GM12878 (cell line): ENCODE measurements around the gene UNC13A. TPM values are rescaled to one million over a fixed set of nuclear protein-coding genes. Genes with fewer than 3 reads are reported as not detected.

Experiments used
- ATAC-seq: fragments of 200-7000 bp; cut with Tn5 transposase; 3 replicates; pipeline ENCODE4 v1.9.1; 2020; ENCODE audit warnings: mild to moderate bottlenecking, moderate library complexity
- BruUV-seq: library from RNA; stranded (reverse); fragments of 400-500 nt; replicated peaks from 2 replicates; lab custom pipeline; 2021; lab: Mats Ljungman, UMichigan
- CTCF ChIA-PET: fragments of 300-600 bp; sonication (Branson Sonifier 250); formaldehyde crosslinking; extraction: SDS; loops from one replicate; lab custom pipeline; 2021; ENCODE audit warnings: inconsistent platforms; lab: Yijun Ruan, JAX
- POLR2A ChIA-PET: fragments of 350-600 bp; formaldehyde crosslinking; extraction: SDS; loops from one replicate; lab custom pipeline; 2021; ENCODE audit warnings: inconsistent platforms; lab: Charles Lee
- RAD21 ChIA-PET: fragments of 300-600 bp; sonication (Branson Sonifier 250); formaldehyde crosslinking; loops from one replicate; lab custom pipeline; 2023; ENCODE audit warnings: antibody characterized with exemption; ENCODE audit not compliant: unreplicated experiment; lab: Charles Lee
- SMC1A ChIA-PET: fragments of 300-600 bp; sonication (Branson Sonifier 250); formaldehyde crosslinking; loops from one replicate; lab custom pipeline; 2023; ENCODE audit not compliant: unreplicated experiment, uncharacterized antibody; lab: Charles Lee
- DNase-seq: peaks from one replicate; pipeline ENCODE4 v3.0.0-alpha.2; 2011; ENCODE audit warnings: low read depth, low spot score
- FAIRE-seq: peaks from 3 replicates; lab custom pipeline; 2011; peaks lifted over from hg19 to GRCh38; lab: Jason Lieb, UNC
- H2AFZ ChIP-seq: 2 replicates; pipeline ENCODE4 v1.6.0; 2011; ENCODE audit warnings: low read depth, low read length, control low read depth; ENCODE audit not compliant: control insufficient read depth
- H3K27ac ChIP-seq: 2 replicates; pipeline ENCODE4 v1.5.1; 2011; ENCODE audit warnings: control low read depth; ENCODE audit not compliant: control insufficient read depth, insufficient read depth
- H3K27me3 ChIP-seq, 2 experiments: replicated peaks in 1 of 2; 2 replicates each; pipeline versions ENCODE4 v1.6.0 to v1.6.1; 2011; ENCODE audit warnings: low read length in 1 of 2; ENCODE audit not compliant: control insufficient read depth in 2 of 2, insufficient read depth in 2 of 2
- H3K36me3 ChIP-seq, 2 experiments: 2 replicates each; pipeline ENCODE4 v1.5.1; 2011; ENCODE audit warnings: low read length in 1 of 2; ENCODE audit not compliant: control insufficient read depth in 2 of 2, insufficient read depth in 2 of 2
- H3K4me1 ChIP-seq: 2 replicates; pipeline ENCODE4 v1.6.1; 2011; ENCODE audit warnings: mild to moderate bottlenecking, low read length, moderate library complexity, mixed read lengths; ENCODE audit not compliant: control insufficient read depth, insufficient read depth
- H3K4me2 ChIP-seq: 2 replicates; pipeline ENCODE4 v1.6.0; 2011; ENCODE audit warnings: control low read depth; ENCODE audit not compliant: control insufficient read depth, insufficient read depth
- H3K4me3 ChIP-seq: fragments of 200-600 bp; sonication (generic); 2 replicates; pipeline ENCODE4 v1.5.1; 2016
- H3K79me2 ChIP-seq: 2 replicates; pipeline ENCODE4 v1.6.0; 2011; ENCODE audit warnings: low read length; ENCODE audit not compliant: control insufficient read depth, insufficient read depth
- H3K9ac ChIP-seq: 2 replicates; pipeline ENCODE4 v1.8.0; 2011; ENCODE audit warnings: low read length, control low read depth, mixed read lengths; ENCODE audit not compliant: control insufficient read depth, insufficient read depth
- H3K9me3 ChIP-seq: replicated peaks from 3 replicates; pipeline ENCODE4 v1.5.1; 2011; ENCODE audit warnings: mild to moderate bottlenecking, low read length; ENCODE audit not compliant: control insufficient read depth, insufficient read depth
- H4K20me1 ChIP-seq: 2 replicates; pipeline ENCODE4 v1.6.0; 2011; ENCODE audit not compliant: control insufficient read depth, insufficient read depth
- FOXM1 ChIP-seq: IDR thresholded peaks from 2 replicates; pipeline ENCODE4 v1.6.1; 2012; ENCODE audit warnings: low read depth, mild to moderate bottlenecking, inconsistent platforms, low read length, moderate library complexity
- IRF4 ChIP-seq: IDR thresholded peaks from 2 replicates; pipeline ENCODE4 v1.6.1; 2011; ENCODE audit warnings: low read depth, low read length
- PAX5 ChIP-seq: IDR thresholded peaks from 2 replicates; pipeline ENCODE4 v1.6.1; 2011; ENCODE audit warnings: low read depth, low read length, borderline replicate concordance
- POLR2AphosphoS5 ChIP-seq: IDR thresholded peaks from 2 replicates; pipeline ENCODE4 v1.6.1; 2011; ENCODE audit warnings: mild to moderate bottlenecking, low read length, inconsistent platforms
- RCOR1 ChIP-seq: conservative IDR thresholded peaks from 2 replicates; pipeline ENCODE4 v1.6.1; 2012; ENCODE audit warnings: low read depth, low read length, improper control_type of control experiment
- SIX5 ChIP-seq: IDR thresholded peaks from 2 replicates; pipeline ENCODE4 v1.6.1; 2011; ENCODE audit warnings: mild to moderate bottlenecking, low read depth, low read length, moderate library complexity; ENCODE audit not compliant: severe bottlenecking
- YBX1 ChIP-seq: fragments of 450-650 bp; IDR thresholded peaks from 2 replicates; pipeline ENCODE4 v1.6.1; 2016; ENCODE audit warnings: antibody characterized with exemption
- YY1 ChIP-seq: IDR thresholded peaks from 2 replicates; pipeline ENCODE4 v1.6.1; 2011; ENCODE audit warnings: low read depth, mild to moderate bottlenecking, low read length
- WGBS: methylation state at CpG from one replicate; pipeline ENCODE4 v1.1.6; 2016; ENCODE audit warnings: low lambda C conversion rate; ENCODE audit not compliant: insufficient replicate concordance, insufficient coverage; ENCODE audit errors: missing lambda C conversion rate; 5-methylcytosine and 5-hydroxymethylcytosine counted together
- in situ Hi-C: fragments of 300-500 bp; cut with MboI; formaldehyde crosslinking; loops from 9 replicates; pipeline ENCODE4 v1.14.3; 2018; ENCODE audit warnings: mixed read lengths
- intact Hi-C: fragments of 100-400 bp; cut with micrococcal nuclease; formaldehyde crosslinking; loops from one replicate; pipeline ENCODE4 v1.14.2; 2022; ENCODE audit not compliant: unreplicated experiment
- polyA plus RNA-seq, 11 experiments: library from polyadenylated mRNA; depleted of rRNA in 4 of 11; unstranded in 6 of 11; stranded (reverse) in 5 of 11; fragments of >200 nt; fragmentation: Nextera tagmentation in 4 of 11; fragmentation: Illumina TruSeq in 1 of 11; extraction: Ambion mirVana in 4 of 11; extraction: Trizol in 1 of 11; gene quantifications; 1 replicate in 1 of 11; 2 replicates in 10 of 11; pipeline versions ENCODE4 v1.2.1 to v1.2.3, GENCODE V29; 2011 to 2016; ENCODE audit warnings: inconsistent platforms in 2 of 11, missing spikeins in 2 of 11, low read depth in 1 of 11
- total RNA-seq, 4 experiments: library from RNA; depleted of rRNA in 3 of 4; stranded (reverse); fragments of >200 nt in 3 of 4; fragmentation: Illumina TruSeq in 1 of 4; extraction: Trizol in 1 of 4; gene quantifications; 2 replicates each; pipeline versions ENCODE4 v1.2.1 to v1.2.3, GENCODE V29; 2013 to 2021
- TF ChIP-seq, protein P1 (sequence below): fragments of 450-650 bp; IDR thresholded peaks from 2 replicates; pipeline ENCODE4 v1.6.1; 2017; ENCODE audit warnings: mild to moderate bottlenecking, moderate library complexity
- TF ChIP-seq, protein P2 (sequence below): fragments of 150-350 bp; IDR thresholded peaks from 2 replicates; pipeline ENCODE4 v1.6.1; 2016; ENCODE audit warnings: low read depth, low read length
- TF ChIP-seq, protein P3 (sequence below): fragments of 450-650 bp; IDR thresholded peaks from 2 replicates; pipeline ENCODE4 v1.6.1; 2016; ENCODE audit warnings: mild to moderate bottlenecking, moderate library complexity, borderline replicate concordance

Gene UNC13A
- total and polyA plus RNA-seq, 10 of the 15 experiments (the other 5 are each of a cell fraction or from before 2014, with no cell fraction given), result under 0.01 to 0.23 (median 0.13) TPM; not detected in 1

DNA sequence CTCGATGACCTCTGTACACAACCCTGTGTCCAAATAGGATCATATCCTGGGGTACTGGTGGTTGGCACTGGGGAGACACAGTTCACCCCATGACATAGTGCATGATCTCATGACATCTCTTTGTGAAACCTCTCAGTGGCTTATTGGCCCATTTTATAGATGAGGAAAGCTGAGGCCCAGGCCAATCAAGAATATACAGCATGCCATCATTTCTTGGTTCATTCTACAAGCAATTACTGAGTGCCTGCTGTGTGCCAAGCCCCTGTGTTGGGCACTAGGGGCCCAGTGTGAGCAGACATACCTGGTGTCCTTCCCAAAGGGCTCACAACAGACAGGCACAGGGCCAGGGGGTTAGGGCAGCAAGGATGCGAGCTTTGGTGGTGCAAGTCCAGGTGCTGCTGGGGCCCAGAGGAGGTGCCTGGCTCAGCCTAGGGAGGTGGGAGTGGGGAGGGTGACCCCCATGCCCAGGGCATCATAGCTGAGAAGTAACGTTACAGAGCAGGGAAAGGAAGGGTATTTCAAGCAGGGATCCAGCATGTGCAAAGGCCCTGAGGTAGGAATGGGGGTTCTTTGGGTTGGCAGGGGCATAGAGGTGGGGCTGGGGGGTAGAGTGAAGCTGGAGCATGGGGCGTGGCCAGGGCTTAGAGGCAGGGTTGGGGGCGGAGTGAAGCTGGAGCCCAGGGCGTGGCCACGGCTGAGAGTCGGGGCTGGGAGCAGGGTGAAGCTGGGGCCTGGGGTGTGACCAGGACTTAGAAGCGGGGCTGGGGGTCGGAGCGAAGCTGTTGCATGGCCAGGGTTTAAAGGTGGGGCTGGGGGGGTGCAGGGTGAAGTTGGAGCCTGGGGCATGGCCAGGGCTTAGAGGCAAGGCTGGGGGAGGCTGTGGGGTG lies 112.0 kb downstream of the UNC13A start:
- no peaks in the 10 kb centered on the region for H3K27me3 ChIP-seq
- H3K4me1 ChIP-seq, result no peaks in the 10 kb centered on the region
- no peak overlapping the region for H3K4me3 ChIP-seq
- no peak overlapping the region for H3K4me2 ChIP-seq
- FAIRE-seq (no peak), ATAC-seq (no peak), DNase-seq (no peak)
- ChIA-PET CTCF (interaction anchor here (0.6 to 7.6 kb wide), 3 partner anchors 46 to 572 kb away, joined by 3 to 114 read pairs (median 14); no protein-coding TSS in a partner anchor), POLR2A (no interaction called here), RAD21 (interaction anchor here (0.6 to 1.3 kb wide), 3 partner anchors 73 to 272 kb away, joined by 3 to 6 read pairs (median 3); partner anchors contain the start of gene JAK3), SMC1A (no interaction called here)
- no peaks in the 10 kb centered on the region for H3K79me2 ChIP-seq
- intact Hi-C loops (no loop called here), in situ Hi-C loops (no loop called here)
- no peaks in the 10 kb centered on the region for H4K20me1 ChIP-seq
- no peak overlapping the region for H3K27ac ChIP-seq
- BruUV-seq, result no TSS peak
- 88% methylated on average over 11 of the region's 11 CpGs for WGBS
- H3K36me3 ChIP-seq, result peaks cover 9 to 33% of the 10 kb centered on the region in 2 experiments
- H3K9me3 ChIP-seq, result no peaks in the 10 kb centered on the region
- no peak overlapping the region for H3K9ac ChIP-seq
- H2AFZ ChIP-seq, result no peak overlapping the region
- TF ChIP-seq, protein P1, sequence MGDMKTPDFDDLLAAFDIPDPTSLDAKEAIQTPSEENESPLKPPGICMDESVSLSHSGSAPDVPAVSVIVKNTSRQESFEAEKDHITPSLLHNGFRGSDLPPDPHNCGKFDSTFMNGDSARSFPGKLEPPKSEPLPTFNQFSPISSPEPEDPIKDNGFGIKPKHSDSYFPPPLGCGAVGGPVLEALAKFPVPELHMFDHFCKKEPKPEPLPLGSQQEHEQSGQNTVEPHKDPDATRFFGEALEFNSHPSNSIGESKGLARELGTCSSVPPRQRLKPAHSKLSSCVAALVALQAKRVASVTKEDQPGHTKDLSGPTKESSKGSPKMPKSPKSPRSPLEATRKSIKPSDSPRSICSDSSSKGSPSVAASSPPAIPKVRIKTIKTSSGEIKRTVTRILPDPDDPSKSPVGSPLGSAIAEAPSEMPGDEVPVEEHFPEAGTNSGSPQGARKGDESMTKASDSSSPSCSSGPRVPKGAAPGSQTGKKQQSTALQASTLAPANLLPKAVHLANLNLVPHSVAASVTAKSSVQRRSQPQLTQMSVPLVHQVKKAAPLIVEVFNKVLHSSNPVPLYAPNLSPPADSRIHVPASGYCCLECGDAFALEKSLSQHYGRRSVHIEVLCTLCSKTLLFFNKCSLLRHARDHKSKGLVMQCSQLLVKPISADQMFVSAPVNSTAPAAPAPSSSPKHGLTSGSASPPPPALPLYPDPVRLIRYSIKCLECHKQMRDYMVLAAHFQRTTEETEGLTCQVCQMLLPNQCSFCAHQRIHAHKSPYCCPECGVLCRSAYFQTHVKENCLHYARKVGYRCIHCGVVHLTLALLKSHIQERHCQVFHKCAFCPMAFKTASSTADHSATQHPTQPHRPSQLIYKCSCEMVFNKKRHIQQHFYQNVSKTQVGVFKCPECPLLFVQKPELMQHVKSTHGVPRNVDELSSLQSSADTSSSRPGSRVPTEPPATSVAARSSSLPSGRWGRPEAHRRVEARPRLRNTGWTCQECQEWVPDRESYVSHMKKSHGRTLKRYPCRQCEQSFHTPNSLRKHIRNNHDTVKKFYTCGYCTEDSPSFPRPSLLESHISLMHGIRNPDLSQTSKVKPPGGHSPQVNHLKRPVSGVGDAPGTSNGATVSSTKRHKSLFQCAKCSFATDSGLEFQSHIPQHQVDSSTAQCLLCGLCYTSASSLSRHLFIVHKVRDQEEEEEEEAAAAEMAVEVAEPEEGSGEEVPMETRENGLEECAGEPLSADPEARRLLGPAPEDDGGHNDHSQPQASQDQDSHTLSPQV, result no peak
- TF ChIP-seq, protein P2, sequence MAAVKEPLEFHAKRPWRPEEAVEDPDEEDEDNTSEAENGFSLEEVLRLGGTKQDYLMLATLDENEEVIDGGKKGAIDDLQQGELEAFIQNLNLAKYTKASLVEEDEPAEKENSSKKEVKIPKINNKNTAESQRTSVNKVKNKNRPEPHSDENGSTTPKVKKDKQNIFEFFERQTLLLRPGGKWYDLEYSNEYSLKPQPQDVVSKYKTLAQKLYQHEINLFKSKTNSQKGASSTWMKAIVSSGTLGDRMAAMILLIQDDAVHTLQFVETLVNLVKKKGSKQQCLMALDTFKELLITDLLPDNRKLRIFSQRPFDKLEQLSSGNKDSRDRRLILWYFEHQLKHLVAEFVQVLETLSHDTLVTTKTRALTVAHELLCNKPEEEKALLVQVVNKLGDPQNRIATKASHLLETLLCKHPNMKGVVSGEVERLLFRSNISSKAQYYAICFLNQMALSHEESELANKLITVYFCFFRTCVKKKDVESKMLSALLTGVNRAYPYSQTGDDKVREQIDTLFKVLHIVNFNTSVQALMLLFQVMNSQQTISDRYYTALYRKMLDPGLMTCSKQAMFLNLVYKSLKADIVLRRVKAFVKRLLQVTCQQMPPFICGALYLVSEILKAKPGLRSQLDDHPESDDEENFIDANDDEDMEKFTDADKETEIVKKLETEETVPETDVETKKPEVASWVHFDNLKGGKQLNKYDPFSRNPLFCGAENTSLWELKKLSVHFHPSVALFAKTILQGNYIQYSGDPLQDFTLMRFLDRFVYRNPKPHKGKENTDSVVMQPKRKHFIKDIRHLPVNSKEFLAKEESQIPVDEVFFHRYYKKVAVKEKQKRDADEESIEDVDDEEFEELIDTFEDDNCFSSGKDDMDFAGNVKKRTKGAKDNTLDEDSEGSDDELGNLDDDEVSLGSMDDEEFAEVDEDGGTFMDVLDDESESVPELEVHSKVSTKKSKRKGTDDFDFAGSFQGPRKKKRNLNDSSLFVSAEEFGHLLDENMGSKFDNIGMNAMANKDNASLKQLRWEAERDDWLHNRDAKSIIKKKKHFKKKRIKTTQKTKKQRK, result no peak
- TF ChIP-seq POLR2AphosphoS5 (no peak), YY1 (no peak), FOXM1 (no peak), RCOR1 (no peak), PAX5 (no peak), SIX5 (no peak), YBX1 (no peak), IRF4 (no peak)
- TF ChIP-seq, protein P3, sequence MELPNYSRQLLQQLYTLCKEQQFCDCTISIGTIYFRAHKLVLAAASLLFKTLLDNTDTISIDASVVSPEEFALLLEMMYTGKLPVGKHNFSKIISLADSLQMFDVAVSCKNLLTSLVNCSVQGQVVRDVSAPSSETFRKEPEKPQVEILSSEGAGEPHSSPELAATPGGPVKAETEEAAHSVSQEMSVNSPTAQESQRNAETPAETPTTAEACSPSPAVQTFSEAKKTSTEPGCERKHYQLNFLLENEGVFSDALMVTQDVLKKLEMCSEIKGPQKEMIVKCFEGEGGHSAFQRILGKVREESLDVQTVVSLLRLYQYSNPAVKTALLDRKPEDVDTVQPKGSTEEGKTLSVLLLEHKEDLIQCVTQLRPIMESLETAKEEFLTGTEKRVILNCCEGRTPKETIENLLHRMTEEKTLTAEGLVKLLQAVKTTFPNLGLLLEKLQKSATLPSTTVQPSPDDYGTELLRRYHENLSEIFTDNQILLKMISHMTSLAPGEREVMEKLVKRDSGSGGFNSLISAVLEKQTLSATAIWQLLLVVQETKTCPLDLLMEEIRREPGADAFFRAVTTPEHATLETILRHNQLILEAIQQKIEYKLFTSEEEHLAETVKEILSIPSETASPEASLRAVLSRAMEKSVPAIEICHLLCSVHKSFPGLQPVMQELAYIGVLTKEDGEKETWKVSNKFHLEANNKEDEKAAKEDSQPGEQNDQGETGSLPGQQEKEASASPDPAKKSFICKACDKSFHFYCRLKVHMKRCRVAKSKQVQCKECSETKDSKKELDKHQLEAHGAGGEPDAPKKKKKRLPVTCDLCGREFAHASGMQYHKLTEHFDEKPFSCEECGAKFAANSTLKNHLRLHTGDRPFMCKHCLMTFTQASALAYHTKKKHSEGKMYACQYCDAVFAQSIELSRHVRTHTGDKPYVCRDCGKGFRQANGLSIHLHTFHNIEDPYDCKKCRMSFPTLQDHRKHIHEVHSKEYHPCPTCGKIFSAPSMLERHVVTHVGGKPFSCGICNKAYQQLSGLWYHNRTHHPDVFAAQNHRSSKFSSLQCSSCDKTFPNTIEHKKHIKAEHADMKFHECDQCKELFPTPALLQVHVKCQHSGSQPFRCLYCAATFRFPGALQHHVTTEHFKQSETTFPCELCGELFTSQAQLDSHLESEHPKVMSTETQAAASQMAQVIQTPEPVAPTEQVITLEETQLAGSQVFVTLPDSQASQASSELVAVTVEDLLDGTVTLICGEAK, result no peak
